Liver (tissue), 9 donors: ENCODE measurements around the gene SYDE2. TPM values are rescaled to one million over a fixed set of nuclear protein-coding genes. Genes with fewer than 3 reads are reported as not detected.

ENCODE experiments used
- DNase-seq: peaks from one replicate; pipeline ENCODE4 v3.0.0-alpha.2; 2017; ENCODE audit warnings: low spot score
- H3K27ac ChIP-seq, 2 donors: one replicate each; pipeline ENCODE4 v1.7.0; 2013; ENCODE audit warnings: inconsistent platforms in 2 of 2, low read length in 2 of 2, control low read depth in 1 of 2, low read depth in 1 of 2, mild to moderate bottlenecking in 1 of 2
- H3K27me3 ChIP-seq, 4 donors: one replicate each; pipeline versions ENCODE4 v1.6.1 to v1.7.0; 2013; ENCODE audit warnings: low read length in 3 of 4, inconsistent platforms in 1 of 4, mild to moderate bottlenecking in 1 of 4, moderate library complexity in 1 of 4; ENCODE audit not compliant: control insufficient read depth in 4 of 4, insufficient read depth in 4 of 4
- H3K36me3 ChIP-seq, 4 donors: one replicate each; pipeline versions ENCODE4 v1.6.1 to v1.7.0; 2013; ENCODE audit warnings: low read length in 3 of 4, mild to moderate bottlenecking in 3 of 4, low read depth in 1 of 4, moderate library complexity in 1 of 4; ENCODE audit not compliant: control insufficient read depth in 4 of 4, insufficient read depth in 3 of 4
- H3K4me1 ChIP-seq, 4 donors: one replicate each; pipeline versions ENCODE4 v1.6.1 to v1.7.0; 2013; ENCODE audit warnings: low read length in 3 of 4, mild to moderate bottlenecking in 3 of 4, moderate library complexity in 1 of 4; ENCODE audit not compliant: control insufficient read depth in 4 of 4, insufficient read depth in 4 of 4
- H3K4me3 ChIP-seq, 3 donors: one replicate each; pipeline versions ENCODE4 v1.6.1 to v1.7.0; 2013; ENCODE audit warnings: low read length in 3 of 3, control low read depth in 1 of 3, low read depth in 1 of 3, mild to moderate bottlenecking in 1 of 3
- H3K9ac ChIP-seq, 2 donors: one replicate each; pipeline ENCODE4 v1.7.0; 2013; ENCODE audit warnings: low read length in 2 of 2, mild to moderate bottlenecking in 2 of 2, moderate library complexity in 2 of 2, control low read depth in 1 of 2, low read depth in 1 of 2
- H3K9me3 ChIP-seq, 4 donors: one replicate each; pipeline versions ENCODE4 v1.6.1 to v1.7.0; 2013; ENCODE audit warnings: low read length in 3 of 4; ENCODE audit not compliant: control insufficient read depth in 4 of 4
- EGR1 ChIP-seq, 2 donors: IDR thresholded peaks; 2 replicates each; pipeline ENCODE4 v1.6.1; 2016 to 2018; ENCODE audit warnings: antibody characterized with exemption in 2 of 2, low read depth in 2 of 2
- FOXA1 ChIP-seq: IDR thresholded peaks from 2 replicates; pipeline ENCODE4 v1.6.1; 2016; ENCODE audit warnings: antibody characterized with exemption
- FOXA2 ChIP-seq: IDR thresholded peaks from 2 replicates; pipeline ENCODE4 v1.6.1; 2016; ENCODE audit warnings: antibody characterized with exemption
- GABPA ChIP-seq, 2 donors: IDR thresholded peaks in 1 of 2; conservative IDR thresholded peaks in 1 of 2; 2 replicates each; pipeline ENCODE4 v1.6.1; 2016; ENCODE audit warnings: antibody characterized with exemption in 2 of 2, mild to moderate bottlenecking in 1 of 2, moderate library complexity in 1 of 2
- HNF4A ChIP-seq, 2 donors: conservative IDR thresholded peaks; 2 replicates each; pipeline ENCODE4 v1.6.1; 2016; ENCODE audit warnings: antibody characterized with exemption in 2 of 2, mild to moderate bottlenecking in 2 of 2
- HNF4G ChIP-seq: IDR thresholded peaks from 2 replicates; pipeline ENCODE4 v1.6.1; 2016; ENCODE audit warnings: antibody characterized with exemption
- JUND ChIP-seq, 2 donors: IDR thresholded peaks; 2 replicates each; pipeline ENCODE4 v1.6.1; 2016; ENCODE audit warnings: antibody characterized with exemption in 2 of 2
- NR2F2 ChIP-seq: IDR thresholded peaks from 2 replicates; pipeline ENCODE4 v1.6.1; 2016; ENCODE audit warnings: antibody characterized with exemption
- RAD21 ChIP-seq, 2 donors: IDR thresholded peaks; 2 replicates each; pipeline ENCODE4 v1.6.1; 2016; ENCODE audit warnings: antibody characterized with exemption in 2 of 2, mild to moderate bottlenecking in 2 of 2
- RXRA ChIP-seq, 2 donors: IDR thresholded peaks; 2 replicates each; pipeline ENCODE4 v1.6.1; 2017 to 2018; ENCODE audit warnings: antibody characterized with exemption in 2 of 2, mild to moderate bottlenecking in 1 of 2
- SP1 ChIP-seq: IDR thresholded peaks from 2 replicates; pipeline ENCODE4 v1.6.1; 2018; ENCODE audit warnings: antibody characterized with exemption, mild to moderate bottlenecking
- YY1 ChIP-seq: IDR thresholded peaks from 2 replicates; pipeline ENCODE4 v1.6.1; 2016; ENCODE audit warnings: antibody characterized with exemption, mild to moderate bottlenecking
- WGBS: extraction: QIAGEN DNeasy Blood & Tissue Kit; methylation state at CpG from one replicate; pipeline ENCODE4 v1.1.7; 2013; 5-methylcytosine and 5-hydroxymethylcytosine counted together
- polyA plus RNA-seq, 2 donors: library from polyadenylated mRNA; stranded (reverse) in 1 of 2; unstranded in 1 of 2; fragments of 200-250 nt in 1 of 2; fragments of >200 nt in 1 of 2; fragmentation: Nextera tagmentation in 1 of 2; extraction: Ambion mirVana in 1 of 2; gene quantifications; one replicate each; pipeline versions ENCODE4 v1.2.1 to v1.2.3, GENCODE V29; 2013 to 2015
- total RNA-seq, 2 donors: library from RNA; depleted of rRNA; stranded (reverse); fragments of >200 nt; gene quantifications; one replicate each; pipeline ENCODE4 v1.2.3, GENCODE V29; 2014
- TF ChIP-seq, protein P1 (sequence below): IDR thresholded peaks from 2 replicates; pipeline ENCODE4 v1.6.1; 2016; ENCODE audit warnings: antibody characterized with exemption
- TF ChIP-seq, protein P2 (sequence below): IDR thresholded peaks from 2 replicates; pipeline ENCODE4 v1.6.1; 2016; ENCODE audit warnings: antibody characterized with exemption
- TF ChIP-seq, protein P3 (sequence below): IDR thresholded peaks from 2 replicates; pipeline ENCODE4 v1.6.1; 2016; ENCODE audit warnings: antibody characterized with exemption, mild to moderate bottlenecking
- donor health status: healthy.
- donor health status: healthy.
- donor health status: healthy.
- donor health status: healthy.
- donor health status: healthy.

SYDE2 gene
- total and polyA plus RNA-seq, 4 donors: 1.3 to 11.5 (median 3.7) TPM

DNA sequence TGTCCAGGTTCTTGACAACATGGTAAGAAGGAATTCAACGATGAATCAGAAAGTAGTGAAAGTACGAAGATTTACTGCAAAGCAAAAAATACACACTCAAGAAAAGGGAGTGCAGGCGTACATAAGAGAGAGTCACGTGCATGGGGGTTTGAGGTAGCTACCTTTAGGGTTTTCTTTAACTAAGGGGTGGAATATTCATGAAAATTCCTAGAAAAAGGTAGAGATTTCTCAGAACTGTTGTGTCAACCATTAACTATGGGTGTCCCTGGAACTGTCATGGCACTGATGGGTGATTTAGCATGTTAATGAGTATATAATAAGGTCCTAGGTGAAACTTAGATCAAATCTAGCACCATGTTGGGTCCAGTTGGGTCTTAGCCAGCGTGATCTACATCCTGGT, 22.5 kb upstream of the SYDE2 start:
- TF ChIP-seq NR2F2 (no peak), RAD21 (IDR thresholded peaks at IDR 0.05) (no peak), YY1 (no peak), JUND (IDR thresholded peaks at IDR 0.05) (no peak)
- Histone ChIP-seq H3K9ac (no peak overlapping the region), H3K27me3 (no peaks in the 10 kb centered on the region), H3K27ac (no peak overlapping the region), H3K4me1 (no peaks in the 10 kb centered on the region), H3K9me3 (no peaks in the 10 kb centered on the region), H3K36me3 (no peaks in the 10 kb centered on the region), H3K4me3 (no peak overlapping the region)
- no peak for DNase-seq
- 68% methylated on average over 5 of the region's 5 CpGs for WGBS

DNA sequence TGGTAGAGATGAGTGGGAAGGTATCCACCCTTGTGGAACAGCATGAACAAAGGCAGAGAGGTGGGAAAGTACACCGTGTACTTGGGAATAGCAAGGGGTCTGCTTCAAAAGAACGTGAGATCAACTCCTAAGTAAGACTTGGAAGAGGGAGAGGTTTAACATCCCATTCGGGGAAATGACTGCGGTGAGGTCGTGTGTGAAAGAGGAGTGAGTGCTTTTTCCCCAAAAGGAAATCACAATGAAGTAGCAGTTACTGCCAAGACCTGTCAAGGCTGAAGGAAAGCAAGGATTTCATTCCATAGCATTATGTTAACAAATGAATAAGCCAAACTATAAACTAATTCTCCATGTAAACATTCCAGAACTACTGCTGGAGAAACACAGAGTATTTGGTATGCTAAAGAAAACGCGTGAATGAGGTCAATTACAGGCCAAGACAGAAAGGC, 20.0 kb upstream of the SYDE2 start:
- Histone ChIP-seq H3K9ac (no peak overlapping the region), H3K4me1 (no peaks in the 10 kb centered on the region), H3K36me3 (no peaks in the 10 kb centered on the region), H3K9me3 (no peaks in the 10 kb centered on the region), H3K4me3 (no peak overlapping the region), H3K27ac (no peak overlapping the region), H3K27me3 (no peaks in the 10 kb centered on the region)
- DNase-seq: no peak
- 50% methylated on average over 7 of the region's 7 CpGs for WGBS
- TF ChIP-seq FOXA2 (no peak), HNF4A (conservative IDR thresholded peaks at IDR 0.05) (no peak), GABPA (IDR thresholded peaks at IDR 0.05 in 1 of 2, conservative IDR thresholded peaks at IDR 0.05 in 1 of 2) (no peak), NR2F2 (no peak), RXRA (IDR thresholded peaks at IDR 0.05) (no peak), HNF4G (no peak), FOXA1 (no peak), YY1 (no peak), SP1 (no peak), EGR1 (IDR thresholded peaks at IDR 0.05; ENCODE audit: low read depth in 2 of 2) (no peak)
- TF ChIP-seq, protein P1, sequence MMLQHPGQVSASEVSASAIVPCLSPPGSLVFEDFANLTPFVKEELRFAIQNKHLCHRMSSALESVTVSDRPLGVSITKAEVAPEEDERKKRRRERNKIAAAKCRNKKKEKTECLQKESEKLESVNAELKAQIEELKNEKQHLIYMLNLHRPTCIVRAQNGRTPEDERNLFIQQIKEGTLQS: no peak
- TF ChIP-seq, protein P2, sequence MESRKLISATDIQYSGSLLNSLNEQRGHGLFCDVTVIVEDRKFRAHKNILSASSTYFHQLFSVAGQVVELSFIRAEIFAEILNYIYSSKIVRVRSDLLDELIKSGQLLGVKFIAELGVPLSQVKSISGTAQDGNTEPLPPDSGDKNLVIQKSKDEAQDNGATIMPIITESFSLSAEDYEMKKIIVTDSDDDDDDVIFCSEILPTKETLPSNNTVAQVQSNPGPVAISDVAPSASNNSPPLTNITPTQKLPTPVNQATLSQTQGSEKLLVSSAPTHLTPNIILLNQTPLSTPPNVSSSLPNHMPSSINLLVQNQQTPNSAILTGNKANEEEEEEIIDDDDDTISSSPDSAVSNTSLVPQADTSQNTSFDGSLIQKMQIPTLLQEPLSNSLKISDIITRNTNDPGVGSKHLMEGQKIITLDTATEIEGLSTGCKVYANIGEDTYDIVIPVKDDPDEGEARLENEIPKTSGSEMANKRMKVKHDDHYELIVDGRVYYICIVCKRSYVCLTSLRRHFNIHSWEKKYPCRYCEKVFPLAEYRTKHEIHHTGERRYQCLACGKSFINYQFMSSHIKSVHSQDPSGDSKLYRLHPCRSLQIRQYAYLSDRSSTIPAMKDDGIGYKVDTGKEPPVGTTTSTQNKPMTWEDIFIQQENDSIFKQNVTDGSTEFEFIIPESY: no peak
- TF ChIP-seq, protein P3, sequence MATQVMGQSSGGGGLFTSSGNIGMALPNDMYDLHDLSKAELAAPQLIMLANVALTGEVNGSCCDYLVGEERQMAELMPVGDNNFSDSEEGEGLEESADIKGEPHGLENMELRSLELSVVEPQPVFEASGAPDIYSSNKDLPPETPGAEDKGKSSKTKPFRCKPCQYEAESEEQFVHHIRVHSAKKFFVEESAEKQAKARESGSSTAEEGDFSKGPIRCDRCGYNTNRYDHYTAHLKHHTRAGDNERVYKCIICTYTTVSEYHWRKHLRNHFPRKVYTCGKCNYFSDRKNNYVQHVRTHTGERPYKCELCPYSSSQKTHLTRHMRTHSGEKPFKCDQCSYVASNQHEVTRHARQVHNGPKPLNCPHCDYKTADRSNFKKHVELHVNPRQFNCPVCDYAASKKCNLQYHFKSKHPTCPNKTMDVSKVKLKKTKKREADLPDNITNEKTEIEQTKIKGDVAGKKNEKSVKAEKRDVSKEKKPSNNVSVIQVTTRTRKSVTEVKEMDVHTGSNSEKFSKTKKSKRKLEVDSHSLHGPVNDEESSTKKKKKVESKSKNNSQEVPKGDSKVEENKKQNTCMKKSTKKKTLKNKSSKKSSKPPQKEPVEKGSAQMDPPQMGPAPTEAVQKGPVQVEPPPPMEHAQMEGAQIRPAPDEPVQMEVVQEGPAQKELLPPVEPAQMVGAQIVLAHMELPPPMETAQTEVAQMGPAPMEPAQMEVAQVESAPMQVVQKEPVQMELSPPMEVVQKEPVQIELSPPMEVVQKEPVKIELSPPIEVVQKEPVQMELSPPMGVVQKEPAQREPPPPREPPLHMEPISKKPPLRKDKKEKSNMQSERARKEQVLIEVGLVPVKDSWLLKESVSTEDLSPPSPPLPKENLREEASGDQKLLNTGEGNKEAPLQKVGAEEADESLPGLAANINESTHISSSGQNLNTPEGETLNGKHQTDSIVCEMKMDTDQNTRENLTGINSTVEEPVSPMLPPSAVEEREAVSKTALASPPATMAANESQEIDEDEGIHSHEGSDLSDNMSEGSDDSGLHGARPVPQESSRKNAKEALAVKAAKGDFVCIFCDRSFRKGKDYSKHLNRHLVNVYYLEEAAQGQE: no peak
